ENCODE data around the gene SMAD5. TPM values are rescaled to one million over a fixed set of nuclear protein-coding genes. Genes with fewer than 3 reads are reported as not detected.

Gene SMAD5
- total RNA-seq, 1 experiment from 2014 or later: 64.3 TPM

DNA sequence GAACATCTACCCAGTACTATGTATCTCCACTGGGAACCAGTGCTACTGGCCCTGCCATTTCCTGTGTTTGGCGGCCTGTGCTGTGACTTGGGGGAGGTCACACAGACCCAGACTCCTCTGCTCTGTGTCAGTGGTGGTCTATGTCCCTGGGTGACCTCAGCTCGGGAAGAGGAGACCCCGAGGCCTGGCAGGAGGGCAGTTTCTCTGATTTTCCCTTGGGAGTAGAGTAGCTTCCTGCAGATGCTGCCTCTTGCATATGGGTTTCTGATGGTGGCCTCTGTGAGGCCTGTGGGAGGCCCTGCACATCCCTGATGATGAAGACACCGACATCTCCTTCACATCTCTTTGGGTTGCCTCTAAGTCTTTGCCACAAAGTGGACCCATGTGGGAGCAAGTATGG lies 73.3 kb downstream of the SMAD5 start (continued):
- no peak for TF ChIP-seq EGR1 (IDR thresholded peaks at IDR 0.05; ENCODE audit: low read depth)
- no peak for TF ChIP-seq ZFX (IDR thresholded peaks at IDR 0.05)

DNA sequence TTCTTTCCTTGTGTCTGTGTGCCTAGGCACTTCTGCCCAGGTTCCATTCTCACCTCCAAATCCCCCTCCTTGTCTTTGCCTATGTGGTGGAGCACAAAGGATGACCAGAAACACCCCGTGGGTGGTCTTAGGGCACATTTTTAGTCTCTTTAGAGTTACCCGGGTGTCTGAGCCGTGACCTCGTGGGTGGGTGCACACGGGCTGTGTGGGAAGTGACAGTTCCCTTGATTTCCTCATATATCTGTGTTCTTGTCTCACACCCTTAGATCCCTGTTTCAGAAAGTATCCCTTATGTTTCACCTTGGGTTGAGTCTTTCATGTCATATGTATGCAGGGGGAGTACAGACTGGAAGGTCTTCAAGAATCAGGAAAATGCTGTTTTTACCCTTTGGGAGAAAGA lies 73.7 kb downstream of the SMAD5 start:
- Histone ChIP-seq H3K36me3 (ENCODE audit: control insufficient read depth in 1 of 2, insufficient read depth in 2 of 2, low read length in 2 of 2) (no peaks in the 10 kb centered on the region), H3K27ac (ENCODE audit: low read depth, low read length) (no peak overlapping the region), H4K20me1 (ENCODE audit: insufficient read depth) (no peaks in the 10 kb centered on the region), H3K27me3 (ENCODE audit: insufficient read depth, low read length) (no peaks in the 10 kb centered on the region), H3K4me2 (ENCODE audit: low read length) (no peak overlapping the region), H3K79me2 (ENCODE audit: insufficient read depth, low read length) (no peaks in the 10 kb centered on the region), H3K9me3 (ENCODE audit: control insufficient read depth in 1 of 2, insufficient read depth in 1 of 2, low read depth in 1 of 2, low read length in 2 of 2) (no peaks in the 10 kb centered on the region), H3K9me2 (ENCODE audit: insufficient read depth) (no peaks in the 10 kb centered on the region), H3K4me1 (ENCODE audit: control insufficient read depth in 1 of 2, insufficient read depth in 2 of 2, low read length in 2 of 2) (no peaks in the 10 kb centered on the region), H3K4me3 (replicated peaks in 1 of 2; ENCODE audit: low read depth in 1 of 2, low read length in 2 of 2) (no peak overlapping the region), H3K9ac (ENCODE audit: low read length) (no peak overlapping the region), H2AFZ (ENCODE audit: low read depth, low read length, poor library complexity, severe bottlenecking) (no peak overlapping the region)
- no TSS peak for BruUV-seq (replicated peaks)
- ChIA-PET POLR2A (no interaction called here), RAD21 (ENCODE audit: low non-redundant PET in 1 of 2, low total read pairs in 2 of 2, uncharacterized antibody in 2 of 2, unreplicated experiment in 2 of 2) (no interaction called here), CTCF (no interaction called here)
- TF ChIP-seq POLR2A (IDR thresholded peaks at IDR 0.05; ENCODE audit: borderline replicate concordance, extremely low read depth, insufficient read depth, insufficient read length) (no peak), EZH2phosphoT487 (IDR thresholded peaks at IDR 0.05; ENCODE audit: borderline replicate concordance) (no peak), CEBPB (IDR thresholded peaks at IDR 0.05; ENCODE audit: low read depth) (no peak), ZFX (IDR thresholded peaks at IDR 0.05) (no peak), POLR2AphosphoS5 (IDR thresholded peaks at IDR 0.05; ENCODE audit: low read depth, low read length) (no peak), JUND (IDR thresholded peaks at IDR 0.05) (no peak), SIN3A (IDR thresholded peaks at IDR 0.05; ENCODE audit: low read depth) (no peak), ELF1 (IDR thresholded peaks at IDR 0.05; ENCODE audit: borderline replicate concordance, low read depth) (no peak), YY1 (IDR thresholded peaks at IDR 0.05; ENCODE audit: extremely low read depth, insufficient replicate concordance, low read depth, low read length) (no peak), ZNF274 (IDR thresholded peaks at IDR 0.05; ENCODE audit: low read depth, low read length) (no peak), RAD21 (IDR thresholded peaks at IDR 0.05; ENCODE audit: low read depth) (no peak), EZH2 (IDR thresholded peaks at IDR 0.05) (no peak), SRF (IDR thresholded peaks at IDR 0.05; ENCODE audit: low read depth) (no peak), CBX3 (IDR thresholded peaks at IDR 0.05; ENCODE audit: low read depth) (no peak), FOSL1 (IDR thresholded peaks at IDR 0.05; ENCODE audit: low read depth) (no peak)
- TF ChIP-seq, protein P1, sequence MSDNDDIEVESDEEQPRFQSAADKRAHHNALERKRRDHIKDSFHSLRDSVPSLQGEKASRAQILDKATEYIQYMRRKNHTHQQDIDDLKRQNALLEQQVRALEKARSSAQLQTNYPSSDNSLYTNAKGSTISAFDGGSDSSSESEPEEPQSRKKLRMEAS (IDR thresholded peaks at IDR 0.05): no peak
- TF ChIP-seq, protein P2, sequence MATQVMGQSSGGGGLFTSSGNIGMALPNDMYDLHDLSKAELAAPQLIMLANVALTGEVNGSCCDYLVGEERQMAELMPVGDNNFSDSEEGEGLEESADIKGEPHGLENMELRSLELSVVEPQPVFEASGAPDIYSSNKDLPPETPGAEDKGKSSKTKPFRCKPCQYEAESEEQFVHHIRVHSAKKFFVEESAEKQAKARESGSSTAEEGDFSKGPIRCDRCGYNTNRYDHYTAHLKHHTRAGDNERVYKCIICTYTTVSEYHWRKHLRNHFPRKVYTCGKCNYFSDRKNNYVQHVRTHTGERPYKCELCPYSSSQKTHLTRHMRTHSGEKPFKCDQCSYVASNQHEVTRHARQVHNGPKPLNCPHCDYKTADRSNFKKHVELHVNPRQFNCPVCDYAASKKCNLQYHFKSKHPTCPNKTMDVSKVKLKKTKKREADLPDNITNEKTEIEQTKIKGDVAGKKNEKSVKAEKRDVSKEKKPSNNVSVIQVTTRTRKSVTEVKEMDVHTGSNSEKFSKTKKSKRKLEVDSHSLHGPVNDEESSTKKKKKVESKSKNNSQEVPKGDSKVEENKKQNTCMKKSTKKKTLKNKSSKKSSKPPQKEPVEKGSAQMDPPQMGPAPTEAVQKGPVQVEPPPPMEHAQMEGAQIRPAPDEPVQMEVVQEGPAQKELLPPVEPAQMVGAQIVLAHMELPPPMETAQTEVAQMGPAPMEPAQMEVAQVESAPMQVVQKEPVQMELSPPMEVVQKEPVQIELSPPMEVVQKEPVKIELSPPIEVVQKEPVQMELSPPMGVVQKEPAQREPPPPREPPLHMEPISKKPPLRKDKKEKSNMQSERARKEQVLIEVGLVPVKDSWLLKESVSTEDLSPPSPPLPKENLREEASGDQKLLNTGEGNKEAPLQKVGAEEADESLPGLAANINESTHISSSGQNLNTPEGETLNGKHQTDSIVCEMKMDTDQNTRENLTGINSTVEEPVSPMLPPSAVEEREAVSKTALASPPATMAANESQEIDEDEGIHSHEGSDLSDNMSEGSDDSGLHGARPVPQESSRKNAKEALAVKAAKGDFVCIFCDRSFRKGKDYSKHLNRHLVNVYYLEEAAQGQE (IDR thresholded peaks at IDR 0.05; ENCODE audit: low read depth): no peak
- TF ChIP-seq, protein P3, sequence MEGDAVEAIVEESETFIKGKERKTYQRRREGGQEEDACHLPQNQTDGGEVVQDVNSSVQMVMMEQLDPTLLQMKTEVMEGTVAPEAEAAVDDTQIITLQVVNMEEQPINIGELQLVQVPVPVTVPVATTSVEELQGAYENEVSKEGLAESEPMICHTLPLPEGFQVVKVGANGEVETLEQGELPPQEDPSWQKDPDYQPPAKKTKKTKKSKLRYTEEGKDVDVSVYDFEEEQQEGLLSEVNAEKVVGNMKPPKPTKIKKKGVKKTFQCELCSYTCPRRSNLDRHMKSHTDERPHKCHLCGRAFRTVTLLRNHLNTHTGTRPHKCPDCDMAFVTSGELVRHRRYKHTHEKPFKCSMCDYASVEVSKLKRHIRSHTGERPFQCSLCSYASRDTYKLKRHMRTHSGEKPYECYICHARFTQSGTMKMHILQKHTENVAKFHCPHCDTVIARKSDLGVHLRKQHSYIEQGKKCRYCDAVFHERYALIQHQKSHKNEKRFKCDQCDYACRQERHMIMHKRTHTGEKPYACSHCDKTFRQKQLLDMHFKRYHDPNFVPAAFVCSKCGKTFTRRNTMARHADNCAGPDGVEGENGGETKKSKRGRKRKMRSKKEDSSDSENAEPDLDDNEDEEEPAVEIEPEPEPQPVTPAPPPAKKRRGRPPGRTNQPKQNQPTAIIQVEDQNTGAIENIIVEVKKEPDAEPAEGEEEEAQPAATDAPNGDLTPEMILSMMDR (IDR thresholded peaks at IDR 0.05 in 2 of 3, conservative IDR thresholded peaks at IDR 0.05 in 1 of 3; ENCODE audit: borderline replicate concordance in 1 of 3, insufficient read depth in 1 of 3, low read depth in 2 of 3, low read length in 2 of 3): no peak
- intact Hi-C loops (cut with micrococcal nuclease): no loop called here
- ATAC-seq (no peak), DNase-seq (ENCODE audit: low read depth, low spot score) (no peak)
